ENCODE results near the gene IRGQ. TPM values are rescaled to one million over a fixed set of nuclear protein-coding genes. Genes with fewer than 3 reads are reported as not detected.

IRGQ gene
- total RNA-seq, 2 experiments from 2014 or later, result 12.4 to 13.9 TPM

GRCh38 chr19:43599635-43600295, 3.8 kb upstream of the IRGQ start:
- H3K4me1 Mint-ChIP-seq, result peaks cover 26% of the 10 kb centered on the region
- no peaks in the 10 kb centered on the region for H3K27me3 Mint-ChIP-seq
- ATAC-seq (ENCODE audit: low read depth), result no peak
- no peak overlapping the region for H3K4me3 Mint-ChIP-seq
- no peak overlapping the region for H3K27ac Mint-ChIP-seq
- no peaks in the 10 kb centered on the region for H3K9me3 Mint-ChIP-seq
- no peak for DNase-seq
- POLR2A ChIA-PET, result no interaction called here
- no peaks in the 10 kb centered on the region for H3K36me3 Mint-ChIP-seq

- H3K4me3 Mint-ChIP-seq, result no peak overlapping the region
- POLR2A ChIA-PET, result no interaction called here
- no peaks in the 10 kb centered on the region for H3K36me3 Mint-ChIP-seq
- no peak for DNase-seq
- no peak overlapping the region for H3K27ac Mint-ChIP-seq
- H3K27me3 Mint-ChIP-seq, result no peaks in the 10 kb centered on the region
- no peak for ATAC-seq (ENCODE audit: low read depth)
- H3K9me3 Mint-ChIP-seq, result no peaks in the 10 kb centered on the region
- peaks cover 30% of the 10 kb centered on the region for H3K4me1 Mint-ChIP-seq
These were observed 2.7 kb upstream of the IRGQ start for GRCh38 chr19:43598445-43599240.

GRCh38 chr19:43597876-43598275, 1.9 kb upstream of the IRGQ start:
- Mint-ChIP-seq H3K36me3 (peaks cover 2% of the 10 kb centered on the region), H3K27me3 (no peaks in the 10 kb centered on the region), H3K27ac (peak overlapping the region; percentile 97), H3K4me1 (peaks cover 33% of the 10 kb centered on the region), H3K4me3 (peak overlapping the region; percentile 94), H3K9me3 (no peaks in the 10 kb centered on the region)
- POLR2A ChIA-PET, result interaction anchor here (0.6 to 4.4 kb wide), 3 partner anchors 20 to 42 kb away, joined by 5 to 45 read pairs (median 30); partner anchors contain the start of genes PINLYP and XRCC1
- DNase-seq (no peak), ATAC-seq (ENCODE audit: low read depth) (no peak)

- H3K4me3 Mint-ChIP-seq, result peak overlapping the region; percentile 94
- H3K27ac Mint-ChIP-seq, result peak overlapping the region; percentile 97
- H3K9me3 Mint-ChIP-seq, result no peaks in the 10 kb centered on the region
- no peaks in the 10 kb centered on the region for H3K27me3 Mint-ChIP-seq
- H3K4me1 Mint-ChIP-seq, result peaks cover 33% of the 10 kb centered on the region
- ATAC-seq (ENCODE audit: low read depth) (no peak), DNase-seq (no peak)
- H3K36me3 Mint-ChIP-seq, result peaks cover 2% of the 10 kb centered on the region
- POLR2A ChIA-PET, result interaction anchor here (0.6 to 4.4 kb wide), 9 partner anchors 20 to 157 kb away, joined by 4 to 45 read pairs (median 6); partner anchors contain the start of genes PINLYP, SMG9, XRCC1 and ZNF428
These were observed 1.0 kb upstream of the IRGQ start for GRCh38 chr19:43596842-43597461.

GRCh38 chr19:43595605-43595998, 332 bp downstream of the IRGQ start:
- Mint-ChIP-seq H3K27ac (peak overlapping the region; percentile 97), H3K4me3 (peak overlapping the region; percentile 94), H3K27me3 (no peaks in the 10 kb centered on the region), H3K4me1 (peaks cover 37% of the 10 kb centered on the region), H3K36me3 (peaks cover 6% of the 10 kb centered on the region), H3K9me3 (no peaks in the 10 kb centered on the region)
- DNase-seq, result no peak
- peak; percentile 8 for ATAC-seq (ENCODE audit: low read depth)
- POLR2A ChIA-PET, result interaction anchor here (0.6 to 4.4 kb wide), 17 partner anchors 15 to 189 kb away, joined by 3 to 45 read pairs (median 5); partner anchors contain the start of genes PINLYP, SMG9, XRCC1 and ZNF428

- ATAC-seq (ENCODE audit: low read depth), result peak; percentile 55
- Mint-ChIP-seq H3K27ac (peak overlapping the region; percentile 97), H3K27me3 (no peaks in the 10 kb centered on the region), H3K4me1 (peaks cover 39% of the 10 kb centered on the region), H3K36me3 (peaks cover 6% of the 10 kb centered on the region), H3K4me3 (peak overlapping the region; percentile 94), H3K9me3 (no peaks in the 10 kb centered on the region)
- DNase-seq, result peak; percentile 84
- POLR2A ChIA-PET, result interaction anchor here (0.6 to 4.4 kb wide), 21 partner anchors 11 to 585 kb away, joined by 3 to 45 read pairs (median 4); partner anchors contain the start of genes PHLDB3, PINLYP, XRCC1 and ZNF428
These were observed 977 bp downstream of the IRGQ start for GRCh38 chr19:43594710-43595604.

GRCh38 chr19:43594081-43594697, 1.7 kb downstream of the IRGQ start:
- peaks cover 44% of the 10 kb centered on the region for H3K4me1 Mint-ChIP-seq
- H3K4me3 Mint-ChIP-seq, result peak overlapping the region; percentile 59
- peaks cover 8% of the 10 kb centered on the region for H3K36me3 Mint-ChIP-seq
- no peaks in the 10 kb centered on the region for H3K27me3 Mint-ChIP-seq
- H3K27ac Mint-ChIP-seq, result peak overlapping the region; percentile 28
- ATAC-seq (ENCODE audit: low read depth), result no peak
- H3K9me3 Mint-ChIP-seq, result no peaks in the 10 kb centered on the region
- no peak for DNase-seq
- POLR2A ChIA-PET, result interaction anchor here (0.6 to 4.4 kb wide), 19 partner anchors 10 to 586 kb away, joined by 3 to 45 read pairs (median 4); partner anchors contain the start of genes PHLDB3, PINLYP, XRCC1 and ZNF575

GRCh38 chr19:43592800-43593350, 3.1 kb downstream of the IRGQ start:
- no peaks in the 10 kb centered on the region for H3K27me3 Mint-ChIP-seq
- ATAC-seq (ENCODE audit: low read depth) (no peak), DNase-seq (no peak)
- H3K4me1 Mint-ChIP-seq, result peaks cover 38% of the 10 kb centered on the region
- POLR2A ChIA-PET, result interaction anchor here (1.0 kb wide), 1 partner anchor 38 kb away, joined by 3 read pairs; no protein-coding TSS in a partner anchor
- H3K4me3 Mint-ChIP-seq, result no peak overlapping the region
- H3K27ac Mint-ChIP-seq, result peak overlapping the region; percentile 70
- H3K36me3 Mint-ChIP-seq, result peaks cover 10% of the 10 kb centered on the region
- no peaks in the 10 kb centered on the region for H3K9me3 Mint-ChIP-seq

- Mint-ChIP-seq H3K4me1 (peaks cover 31% of the 10 kb centered on the region), H3K27me3 (no peaks in the 10 kb centered on the region), H3K9me3 (no peaks in the 10 kb centered on the region), H3K27ac (no peak overlapping the region), H3K4me3 (no peak overlapping the region), H3K36me3 (peaks cover 10% of the 10 kb centered on the region)
- POLR2A ChIA-PET, result no interaction called here
- no peak for ATAC-seq (ENCODE audit: low read depth)
- no peak for DNase-seq
These were observed 3.8 kb downstream of the IRGQ start for GRCh38 chr19:43591904-43592772.

GRCh38 chr19:43589678-43590077, 6.3 kb downstream of the IRGQ start:
- DNase-seq (no peak), ATAC-seq (ENCODE audit: low read depth) (peak; percentile 53)
- Mint-ChIP-seq H3K9me3 (no peaks in the 10 kb centered on the region), H3K27ac (peak overlapping the region; percentile 68), H3K4me1 (peaks cover 21% of the 10 kb centered on the region), H3K36me3 (peaks cover 24% of the 10 kb centered on the region), H3K4me3 (no peak overlapping the region), H3K27me3 (no peaks in the 10 kb centered on the region)
- POLR2A ChIA-PET, result interaction anchor here (0.9 to 1.0 kb wide), 2 partner anchors 10 to 14 kb away, joined by 3 read pairs; no protein-coding TSS in a partner anchor

GRCh38 chr19:43589277-43589676, 6.7 kb downstream of the IRGQ start:
- H3K36me3 Mint-ChIP-seq, result peaks cover 27% of the 10 kb centered on the region
- H3K27ac Mint-ChIP-seq, result peak overlapping the region; percentile 68
- H3K27me3 Mint-ChIP-seq, result no peaks in the 10 kb centered on the region
- DNase-seq (no peak), ATAC-seq (ENCODE audit: low read depth) (no peak)
- H3K4me3 Mint-ChIP-seq, result no peak overlapping the region
- POLR2A ChIA-PET, result interaction anchor here (0.9 to 1.0 kb wide), 2 partner anchors 10 to 15 kb away, joined by 3 read pairs; no protein-coding TSS in a partner anchor
- H3K4me1 Mint-ChIP-seq, result peaks cover 24% of the 10 kb centered on the region
- H3K9me3 Mint-ChIP-seq, result no peaks in the 10 kb centered on the region
